Suppressor macrophage (primary cell): ENCODE measurements around the gene ARSG.
"Not testable (repeated sequence)": the region's sequence is repeated elsewhere in the genome, so short reads cannot be mapped to it uniquely, and the experiment has no call there.

Experiments used
- DNase-seq, 4 experiments: peaks; one replicate each; pipeline ENCODE4 v3.0.0-alpha.2; 2020 to 2022

The ARSG gene

DNA sequence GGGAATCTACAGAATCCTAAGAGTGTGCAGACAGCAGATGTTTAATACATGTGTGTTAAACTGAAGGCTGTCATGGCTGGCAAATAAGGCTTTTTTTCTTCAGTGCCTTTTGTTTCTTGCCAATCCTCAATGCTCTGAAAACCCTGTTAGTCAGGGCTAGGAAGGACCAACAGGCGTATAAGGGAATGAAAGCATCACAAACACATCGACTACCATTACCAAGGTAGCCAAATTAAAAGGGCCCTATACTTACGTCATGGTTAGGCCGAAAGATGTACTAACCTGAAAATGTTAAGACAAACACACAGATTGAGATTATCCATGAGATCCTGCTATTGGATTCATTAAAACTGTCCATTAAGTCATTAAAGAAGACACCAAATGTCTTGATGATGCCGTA lies 13.5 kb upstream of the ARSG start:
- DNase-seq, result no peak

DNA sequence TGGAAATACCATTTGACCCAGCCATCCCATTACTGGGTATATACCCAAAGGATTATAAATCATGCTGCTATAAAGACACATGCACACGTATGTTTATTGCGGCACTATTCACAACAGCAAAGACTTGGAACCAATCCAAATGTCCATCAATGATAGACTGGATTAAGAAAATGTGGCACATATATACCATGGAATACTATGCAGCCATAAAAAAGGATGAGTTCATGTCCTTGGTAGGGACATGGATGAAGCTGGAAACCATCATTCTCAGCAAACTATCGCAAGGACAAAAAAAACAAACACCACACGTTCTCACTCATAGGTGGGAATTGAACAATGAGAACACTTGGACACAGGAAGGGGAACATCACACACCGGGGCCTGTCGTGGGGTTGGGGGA lies 9.3 kb upstream of the ARSG start:
- DNase-seq, result not testable (repeated sequence)

- DNase-seq, result peak; percentile 75 to 90 (median 84)
These were observed 2.9 kb upstream of the ARSG start for GRCh38 chr17:68288375-68288774.

- peak; percentile 77 to 89 (median 86) for DNase-seq
These were observed 2.5 kb upstream of the ARSG start for GRCh38 chr17:68288804-68289203.

DNA sequence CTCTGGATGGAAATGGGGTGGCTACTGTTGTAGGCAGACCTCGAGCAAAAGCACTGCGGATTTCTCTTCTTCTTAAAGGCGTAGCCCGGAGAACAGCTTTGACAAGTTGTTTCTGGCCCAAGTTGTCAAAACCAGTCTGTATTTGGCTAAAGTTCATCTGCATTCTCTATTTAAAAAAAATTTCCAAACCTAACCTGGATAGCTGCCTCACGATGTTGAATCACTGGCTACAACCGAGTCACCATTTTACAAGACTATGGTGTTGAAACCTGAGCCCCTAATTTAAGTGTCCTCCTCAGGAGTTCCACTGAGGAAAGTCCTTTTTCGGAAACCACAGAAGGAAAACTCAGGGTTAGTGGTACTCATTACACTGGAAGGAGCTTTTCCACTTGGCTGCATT lies 1.8 kb upstream of the ARSG start:
- peak; percentile 28 to 46 (median 36) for DNase-seq

GRCh38 chr17:68289936-68290267 lies 1.4 kb upstream of the ARSG start:
- DNase-seq, result peak in 3 of 4 experiments; percentile 35 to 49 (median 43)

DNA sequence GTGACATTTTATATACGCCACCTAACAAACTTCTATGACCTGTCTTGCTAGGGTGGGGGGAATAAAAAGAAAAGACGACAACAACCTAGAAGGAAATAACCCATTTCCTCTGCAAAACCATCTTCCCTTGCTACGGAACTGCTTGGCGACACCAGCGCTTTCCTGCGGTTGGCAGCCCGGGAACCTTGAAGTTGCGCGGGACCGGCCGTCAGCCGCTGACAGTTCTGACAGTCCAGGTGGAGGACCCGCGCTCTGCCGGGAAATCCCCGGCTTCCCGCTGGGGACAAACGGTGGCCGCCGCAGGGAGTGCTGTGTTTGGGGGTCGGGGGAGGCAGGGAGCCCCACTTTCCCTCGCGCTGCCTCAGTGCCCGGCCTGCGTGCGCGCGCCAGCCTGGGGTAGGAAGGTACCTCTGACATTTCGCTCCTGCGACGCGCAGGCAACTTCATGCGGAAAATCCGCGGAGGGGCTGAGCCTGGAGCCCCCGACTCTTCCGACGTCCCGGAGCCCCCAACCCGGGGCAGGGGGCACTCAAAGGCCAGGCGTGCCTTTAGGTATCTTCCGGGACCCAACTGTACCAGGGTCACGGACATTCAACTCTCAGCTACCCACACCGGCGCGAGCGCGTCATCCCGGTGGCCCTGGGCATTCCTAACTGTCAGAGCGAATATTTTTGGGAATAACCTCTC lies 884 bp upstream of the ARSG start:
- DNase-seq, result peak; percentile 59 to 78 (median 67)

GRCh38 chr17:68291836-68292688 lies 767 bp downstream of the ARSG start:
- DNase-seq, result peak; percentile 97 to 99 (median 99)

- no peak for DNase-seq
These were observed 1.4 kb downstream of the ARSG start for GRCh38 chr17:68292689-68293040.

- no peak for DNase-seq
These were observed 2.3 kb downstream of the ARSG start for GRCh38 chr17:68293490-68294195.

GRCh38 chr17:68294196-68294555 lies 2.9 kb downstream of the ARSG start:
- DNase-seq, result no peak

- DNase-seq, result no peak
These were observed 3.3 kb downstream of the ARSG start for GRCh38 chr17:68294617-68295016.

- DNase-seq, result no peak
These were observed 3.8 kb downstream of the ARSG start for GRCh38 chr17:68295086-68295485.

DNA sequence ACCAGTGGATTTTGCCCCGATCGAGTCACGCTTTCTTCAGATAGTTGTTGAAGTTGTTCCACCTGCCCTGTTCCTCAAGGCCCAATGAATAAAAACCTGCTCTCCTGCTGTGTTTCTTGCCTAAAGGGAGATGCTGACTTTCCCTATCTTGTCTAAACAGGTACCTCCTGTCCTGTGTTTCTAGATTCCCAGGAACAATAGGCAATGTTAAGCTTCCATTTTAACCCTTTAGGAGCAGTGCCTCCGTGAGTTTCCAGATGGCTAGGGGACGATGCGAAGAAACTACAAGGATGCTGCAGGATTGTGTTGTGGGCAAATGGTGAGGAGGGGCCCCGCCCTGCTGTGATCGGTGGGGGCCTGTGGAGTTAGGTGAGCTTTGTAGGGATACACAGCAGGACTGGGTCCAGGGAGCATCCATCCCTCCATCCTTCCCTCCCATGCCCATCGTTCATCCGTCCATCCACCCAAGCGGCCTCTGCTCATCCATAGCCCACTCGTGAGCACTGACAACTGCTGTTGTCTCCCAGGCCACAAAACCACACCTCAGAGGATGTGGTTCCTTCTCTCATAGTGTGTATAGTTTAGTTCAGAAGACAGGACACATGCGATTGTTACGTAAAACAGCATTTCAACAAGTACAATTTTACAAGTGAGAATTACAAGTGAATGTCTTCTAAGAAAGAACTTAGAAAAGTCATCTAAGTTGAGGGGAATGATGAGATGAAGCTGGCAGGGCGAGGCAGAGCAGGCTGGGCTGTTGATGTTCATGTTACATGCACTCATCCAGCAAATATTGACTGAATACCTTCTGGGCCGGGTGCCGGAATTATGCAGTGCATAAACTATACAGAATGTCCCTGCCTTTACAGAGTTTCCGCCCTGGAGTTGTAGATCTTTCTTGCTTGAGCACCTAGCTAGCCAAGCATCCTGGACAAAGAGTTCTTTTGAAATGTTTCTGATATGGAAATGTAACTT lies 5.2 kb downstream of the ARSG start:
- peak in 2 of 4 experiments; percentile 21 to 36 for DNase-seq

DNA sequence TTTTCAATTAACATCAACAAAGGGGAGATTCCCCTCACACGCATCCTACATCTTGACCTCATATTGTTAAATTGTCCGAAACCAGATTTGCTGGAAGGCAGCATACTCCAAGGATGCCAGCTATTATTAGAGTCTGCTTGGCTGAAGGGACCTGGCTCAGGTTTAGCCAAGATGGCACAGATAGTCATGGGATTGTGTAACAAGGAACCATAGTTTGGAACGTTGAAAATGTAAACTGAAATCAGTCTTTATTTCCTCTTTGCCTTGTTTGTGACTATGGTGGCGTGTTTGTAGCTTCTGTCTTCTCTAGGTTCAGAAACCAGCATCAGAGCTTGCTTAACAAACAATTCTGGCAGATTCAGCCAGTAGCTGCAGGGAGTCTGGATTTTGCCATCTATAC lies 5.9 kb downstream of the ARSG start:
- DNase-seq, result peak; percentile 50 to 82 (median 66)

GRCh38 chr17:68298601-68299000 lies 7.3 kb downstream of the ARSG start:
- DNase-seq, result no peak

GRCh38 chr17:68299817-68300216 lies 8.5 kb downstream of the ARSG start:
- no peak for DNase-seq

DNA sequence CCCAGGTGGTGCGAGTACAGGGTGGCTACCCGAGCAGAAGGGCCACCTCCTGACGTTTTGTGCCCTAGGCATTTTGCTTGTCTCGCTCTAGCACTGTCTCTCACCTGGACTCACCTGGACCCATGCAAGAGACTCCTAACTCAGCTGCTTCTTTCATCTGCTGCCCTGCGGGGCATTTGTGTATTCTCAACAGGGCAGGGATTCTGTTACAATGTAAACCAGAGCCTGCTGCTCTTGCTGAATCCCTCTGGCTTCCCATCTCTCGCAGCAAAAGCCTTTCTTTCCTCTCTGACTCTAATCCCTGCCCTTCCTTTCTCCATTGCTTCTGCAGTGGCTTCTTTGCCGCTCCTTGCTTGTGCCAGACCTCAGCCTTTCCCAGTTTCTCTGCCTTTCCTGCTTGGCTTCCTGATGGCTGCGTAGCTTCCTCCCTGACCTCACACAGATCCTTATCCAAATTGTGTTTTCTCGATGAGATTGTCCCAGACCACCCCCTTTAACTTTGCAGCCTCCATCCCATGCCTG lies 10.2 kb downstream of the ARSG start:
- no peak for DNase-seq

DNA sequence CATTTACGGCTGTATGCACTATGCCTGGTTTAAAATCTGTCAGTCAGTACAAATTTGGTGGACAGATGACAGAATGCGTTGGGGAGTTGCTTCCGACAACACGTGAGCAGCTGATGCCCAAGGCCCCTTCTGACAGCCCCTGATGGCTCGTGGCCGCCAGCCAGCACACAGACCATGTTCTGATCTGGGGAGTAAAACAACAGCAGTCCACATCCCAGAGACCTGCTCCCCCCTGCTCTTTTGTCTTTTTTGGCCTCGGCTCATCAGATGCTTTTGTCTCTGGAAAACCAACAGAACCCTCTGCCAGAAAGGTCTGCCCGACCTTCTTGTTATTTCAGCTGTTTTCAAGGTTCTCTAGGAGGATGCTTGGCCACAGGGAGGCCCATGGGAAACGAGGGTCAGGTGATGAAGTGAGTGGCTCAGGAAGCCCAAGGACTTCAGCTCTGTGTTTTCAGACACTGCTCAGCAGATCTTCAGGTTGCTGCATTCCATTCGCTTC lies 10.8 kb downstream of the ARSG start:
- no peak for DNase-seq

- DNase-seq, result no peak
These were observed 11.4 kb downstream of the ARSG start for GRCh38 chr17:68302666-68303065.

- DNase-seq, result peak in 1 of 4 experiments; percentile 29
These were observed 13.4 kb downstream of the ARSG start for GRCh38 chr17:68304706-68305105.

- peak; percentile 43 to 78 (median 68) for DNase-seq
These were observed 13.8 kb downstream of the ARSG start for GRCh38 chr17:68305142-68305541.
